H1 (cell line): Measurements from ENCODE around the gene SLC4A11. TPM values are rescaled to one million over a fixed set of nuclear protein-coding genes. Genes with fewer than 3 reads are reported as not detected.

Experiments used
- CHD7 ChIP-seq: fragments of 300-600 bp; sonication (generic); IDR thresholded peaks from 2 replicates; pipeline ENCODE4 v1.7.1; 2012; ENCODE audit warnings: low read length, moderate library complexity, mild to moderate bottlenecking, inconsistent platforms; ENCODE audit not compliant: insufficient replicate concordance
- EGR1 ChIP-seq: IDR thresholded peaks from 2 replicates; pipeline ENCODE4 v1.6.1; 2011; ENCODE audit warnings: low read depth, low read length, borderline replicate concordance
- HDAC2 ChIP-seq, 2 experiments: fragments of 300-600 bp in 1 of 2; sonication (generic) in 1 of 2; IDR thresholded peaks; 2 replicates each; pipeline ENCODE4 v1.6.1; 2011 to 2012; ENCODE audit warnings: low read depth in 2 of 2, low read length in 2 of 2, mild to moderate bottlenecking in 2 of 2, moderate library complexity in 2 of 2, borderline replicate concordance in 1 of 2, inconsistent platforms in 1 of 2
- POLR2AphosphoS5 ChIP-seq: IDR thresholded peaks from 2 replicates; pipeline ENCODE4 v1.6.1; 2011; ENCODE audit warnings: low read depth, low read length
- POU5F1 ChIP-seq: IDR thresholded peaks from 2 replicates; pipeline ENCODE4 v1.6.1; 2011; ENCODE audit warnings: low read depth, mild to moderate bottlenecking, low read length, moderate library complexity
- SP1 ChIP-seq: IDR thresholded peaks from 2 replicates; pipeline ENCODE4 v1.6.1; 2011; ENCODE audit warnings: low read depth, low read length
- TBP ChIP-seq: IDR thresholded peaks from 2 replicates; pipeline ENCODE4 v1.6.1; 2011; ENCODE audit warnings: low read depth, low read length, improper control_type of control experiment
- TEAD4 ChIP-seq: IDR thresholded peaks from 2 replicates; pipeline ENCODE4 v1.6.1; 2012; ENCODE audit warnings: low read depth, low read length, inconsistent platforms, mixed read lengths
- polyA plus RNA-seq, 7 experiments: library from polyadenylated mRNA; depleted of rRNA in 3 of 7; stranded (reverse) in 5 of 7; unstranded in 2 of 7; fragments of >200 nt in 5 of 7; fragments of 200-250 nt in 2 of 7; gene quantifications; 1 replicate in 5 of 7; 2 replicates in 1 of 7; 4 replicates in 1 of 7; pipeline versions ENCODE4 v1.2.1 to v1.2.3, GENCODE V29; 2011 to 2013; ENCODE audit warnings: missing spikeins in 2 of 7, mixed read lengths in 2 of 7
- total RNA-seq: library from RNA; stranded (reverse); fragmentation: NEBNext Ultra II Directional; extraction: Animal tissue kit (Norgen Biotek cat#: 25700); gene quantifications from 2 replicates; pipeline ENCODE4 v1.2.1, GENCODE V29; 2021
- TF ChIP-seq, protein P1 (sequence below): IDR thresholded peaks from 2 replicates; pipeline ENCODE4 v1.6.1; 2011; ENCODE audit warnings: low read length, improper control_type of control experiment

Gene SLC4A11
- total and polyA plus RNA-seq, 2 of the 8 experiments (the other 6 are each of a cell fraction or from before 2014, with no cell fraction given): 11.9 to 32.3 TPM

- TF ChIP-seq CHD7: no peak
- no peak for TF ChIP-seq EGR1
- no peak for TF ChIP-seq TBP
- no peak for TF ChIP-seq SP1
- TF ChIP-seq, protein P1, sequence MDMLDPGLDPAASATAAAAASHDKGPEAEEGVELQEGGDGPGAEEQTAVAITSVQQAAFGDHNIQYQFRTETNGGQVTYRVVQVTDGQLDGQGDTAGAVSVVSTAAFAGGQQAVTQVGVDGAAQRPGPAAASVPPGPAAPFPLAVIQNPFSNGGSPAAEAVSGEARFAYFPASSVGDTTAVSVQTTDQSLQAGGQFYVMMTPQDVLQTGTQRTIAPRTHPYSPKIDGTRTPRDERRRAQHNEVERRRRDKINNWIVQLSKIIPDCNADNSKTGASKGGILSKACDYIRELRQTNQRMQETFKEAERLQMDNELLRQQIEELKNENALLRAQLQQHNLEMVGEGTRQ: no peak
- TF ChIP-seq POLR2AphosphoS5: no peak
- TF ChIP-seq POU5F1: no peak
- no peak for TF ChIP-seq HDAC2 (IDR thresholded peaks at IDR 0.05; ENCODE audit: borderline replicate concordance in 1 of 2, low read depth in 2 of 2, low read length in 2 of 2)
- no peak for TF ChIP-seq TEAD4
- TF ChIP-seq, all 59 proteins: peak for 0
These were observed 14.9 kb downstream of the SLC4A11 start (continued) for GRCh38 chr20:3223994-3224680.
